Activated CD4-positive, alpha-beta T cell treated with anti-CD3 and anti-CD28 coated beads for 1 hour (primary cell): ENCODE measurements around the gene GALNT2.

Source experiments
- DNase-seq: peaks from one replicate; pipeline ENCODE4 v3.0.0-alpha.2; 2020

Gene GALNT2

GRCh38 chr1:230267338-230268065, 200.5 kb downstream of the GALNT2 start:
- DNase-seq: no peak

DNA sequence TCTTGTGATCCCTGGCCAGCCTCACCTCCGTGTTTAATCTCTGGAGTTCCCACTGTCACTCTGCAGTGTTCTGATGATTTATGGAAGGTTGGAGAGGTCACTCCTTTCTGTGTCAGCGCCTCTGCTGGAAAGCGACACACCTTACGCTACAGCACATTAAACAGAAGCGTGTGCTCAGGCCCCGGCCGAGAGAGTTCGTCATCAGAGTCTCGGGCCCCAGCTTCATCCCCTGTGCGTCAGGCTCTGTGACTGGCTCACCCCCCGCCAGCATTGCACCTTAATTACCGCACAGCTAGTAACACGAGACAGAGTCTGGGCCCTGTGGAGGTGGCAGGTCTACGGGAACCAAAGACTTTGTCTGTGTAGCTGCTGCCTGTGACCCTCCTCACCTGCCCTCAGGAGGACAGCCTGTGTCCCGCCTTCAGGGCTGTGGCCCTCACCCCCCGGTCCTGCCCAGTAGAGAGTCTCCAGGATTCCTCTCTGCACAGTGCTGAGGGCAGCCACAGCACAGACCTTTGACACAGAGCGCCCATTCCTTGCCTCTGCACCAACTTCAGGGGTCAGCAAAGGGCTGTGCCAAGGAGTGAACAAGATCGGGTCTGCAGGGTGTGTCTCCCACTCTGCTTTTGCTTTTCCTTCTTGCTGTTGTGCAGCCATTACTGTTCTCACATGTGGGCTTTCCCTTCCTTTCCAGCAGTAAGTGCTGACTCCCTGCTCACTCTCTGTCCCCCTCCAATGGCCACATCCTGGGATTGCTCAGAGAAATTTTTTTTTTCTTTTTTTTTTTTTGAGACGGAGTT, 201.5 kb downstream of the GALNT2 start:
- no peak for DNase-seq

DNA sequence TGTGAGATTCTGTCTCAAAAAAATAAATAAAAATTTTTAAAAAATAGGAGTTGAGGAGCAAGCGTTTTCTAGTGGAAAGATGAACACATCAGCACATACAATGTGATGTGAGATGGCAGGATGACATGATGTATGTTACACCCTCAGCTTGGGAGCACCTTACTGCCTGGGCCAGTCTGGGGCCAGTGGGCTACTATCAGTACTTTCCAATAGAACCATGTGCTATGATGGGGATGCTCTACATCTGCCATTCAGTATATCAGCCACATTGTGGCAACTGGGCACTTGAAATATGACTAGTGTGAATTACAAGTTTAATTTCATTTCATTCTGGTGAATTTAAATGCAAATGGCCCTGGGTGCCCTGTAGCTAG, 203.1 kb downstream of the GALNT2 start:
- no peak for DNase-seq

- no peak for DNase-seq
Observed at GRCh38 chr1:230270559-230271281, 203.7 kb downstream of the GALNT2 start.

GRCh38 chr1:230271300-230272035, 204.4 kb downstream of the GALNT2 start:
- DNase-seq: no peak

- DNase-seq: no peak
Observed at GRCh38 chr1:230272557-230272956, 205.5 kb downstream of the GALNT2 start.

GRCh38 chr1:230273141-230273710, 206.2 kb downstream of the GALNT2 start:
- DNase-seq: no peak

GRCh38 chr1:230274254-230274653, 207.2 kb downstream of the GALNT2 start:
- DNase-seq: no peak

GRCh38 chr1:230276401-230276800, 209.4 kb downstream of the GALNT2 start:
- no peak for DNase-seq

DNA sequence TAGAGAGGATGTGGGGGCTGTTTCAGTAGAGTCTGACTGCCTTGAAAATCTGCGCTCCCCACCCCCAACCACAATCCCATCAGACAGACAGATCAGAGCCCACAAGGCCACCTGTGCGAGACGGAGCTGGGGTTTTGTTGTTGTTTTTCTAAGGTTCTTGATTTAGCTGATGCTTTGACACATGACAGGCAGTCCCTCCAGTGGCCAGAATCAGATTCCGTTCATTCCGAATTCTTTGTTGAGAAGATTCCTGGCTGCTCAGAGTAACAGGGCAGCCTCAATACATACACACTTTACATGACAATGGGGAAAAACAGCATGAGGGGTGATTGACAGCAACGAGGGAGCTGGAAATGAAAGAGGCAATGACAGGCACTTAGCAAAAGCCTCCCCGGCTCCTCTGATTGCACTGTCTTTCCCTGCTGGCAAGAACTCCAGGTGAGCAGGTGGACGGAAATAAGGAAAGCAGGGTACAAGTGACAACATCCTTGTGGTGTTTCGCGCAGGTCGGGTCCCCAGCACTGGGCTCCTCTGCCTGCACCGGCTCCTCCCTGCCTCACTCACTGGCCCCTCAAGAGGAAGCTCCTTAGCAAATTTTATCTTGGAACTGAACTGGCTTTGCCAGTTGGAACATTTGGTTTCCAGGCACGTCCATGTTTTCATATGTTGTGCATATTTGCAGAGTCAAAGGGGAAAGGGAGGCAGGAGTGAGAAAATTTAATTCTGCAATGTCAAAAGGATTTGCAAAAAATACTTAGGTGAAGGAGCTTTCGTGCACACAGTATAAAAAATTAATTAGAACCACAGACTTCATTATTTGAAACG, 210.4 kb downstream of the GALNT2 start:
- no peak for DNase-seq

GRCh38 chr1:230278376-230278775, 211.3 kb downstream of the GALNT2 start:
- DNase-seq: no peak

DNA sequence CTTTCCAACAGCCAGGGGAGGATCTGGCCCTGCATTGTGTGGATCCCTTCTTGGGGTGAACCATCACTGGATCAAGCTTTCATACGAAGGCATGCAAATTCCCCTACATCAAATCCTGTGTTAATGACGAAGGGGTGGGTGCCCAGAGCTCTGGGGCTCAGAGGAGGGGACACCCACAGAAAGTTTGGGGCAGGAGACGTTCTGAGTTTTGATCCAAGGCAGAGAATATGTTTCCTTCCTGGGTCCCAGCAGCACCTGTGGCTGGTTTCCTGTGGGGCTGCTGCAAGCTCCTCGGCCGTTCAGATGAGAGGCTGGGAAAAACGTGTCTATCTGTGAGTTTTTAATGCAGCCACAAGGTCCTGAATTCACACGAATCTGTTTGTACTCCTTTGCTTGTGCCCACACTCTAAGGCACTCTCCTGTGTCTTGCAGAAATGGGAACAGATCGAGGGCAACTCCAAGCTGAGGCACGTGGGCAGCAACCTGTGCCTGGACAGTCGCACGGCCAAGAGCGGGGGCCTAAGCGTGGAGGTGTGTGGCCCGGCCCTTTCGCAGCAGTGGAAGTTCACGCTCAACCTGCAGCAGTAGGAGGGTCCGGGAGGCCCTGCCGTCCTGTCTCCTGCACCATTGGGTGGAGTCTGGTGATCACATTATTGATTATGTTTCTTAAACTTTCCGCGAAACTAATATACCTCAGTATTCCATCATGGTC, 212.0 kb downstream of the GALNT2 start:
- no peak for DNase-seq

- DNase-seq: no peak
Observed at GRCh38 chr1:230279583-230279945, 212.5 kb downstream of the GALNT2 start.

GRCh38 chr1:230280054-230280795, 213.2 kb downstream of the GALNT2 start:
- no peak for DNase-seq

DNA sequence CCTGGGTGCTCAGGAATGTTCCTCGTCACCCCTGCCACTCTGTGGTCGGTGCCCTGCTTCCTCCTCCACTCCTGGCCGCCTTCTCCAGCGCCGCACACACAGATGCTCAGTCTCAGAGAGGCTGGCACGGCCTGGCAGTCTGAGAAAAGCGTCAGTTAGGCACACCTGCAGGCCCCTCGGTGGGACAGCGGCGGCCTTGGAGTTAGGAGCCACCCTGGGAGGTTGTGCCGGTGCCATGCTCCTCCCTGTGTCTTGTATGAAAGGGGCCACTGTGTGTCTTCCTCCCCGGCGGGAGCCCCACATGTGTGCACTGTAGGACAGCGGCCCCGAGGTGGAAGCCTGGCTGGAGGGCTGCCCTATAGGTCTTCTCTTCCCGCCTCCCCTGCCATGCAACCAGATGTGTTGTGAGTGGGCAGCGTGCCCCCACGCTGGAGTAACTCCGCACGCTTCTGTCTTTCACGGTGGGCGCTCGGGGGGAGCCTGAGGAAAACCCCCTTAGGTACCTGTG, 213.9 kb downstream of the GALNT2 start:
- no peak for DNase-seq

GRCh38 chr1:230281556-230281955, 214.5 kb downstream of the GALNT2 start:
- no peak for DNase-seq

DNA sequence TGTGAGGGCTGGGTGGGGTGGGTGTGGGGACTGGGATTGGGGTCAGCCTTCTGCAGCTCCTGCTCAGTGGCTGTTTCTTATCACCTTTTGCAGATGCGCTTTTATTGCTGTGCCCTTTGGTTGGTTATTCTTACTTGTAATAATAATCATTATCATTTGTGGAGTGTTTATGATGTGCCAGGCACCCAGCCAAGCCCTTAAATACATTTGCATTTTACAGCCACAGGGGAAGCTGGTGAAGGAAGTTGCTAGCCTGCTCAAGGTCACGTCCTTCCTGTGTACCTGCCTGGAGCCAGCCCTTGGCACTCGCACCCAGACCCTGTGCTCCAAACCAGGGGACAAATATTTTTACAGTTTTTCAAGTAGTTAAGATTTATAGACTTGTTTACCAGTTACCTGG, 215.1 kb downstream of the GALNT2 start:
- no peak for DNase-seq

- DNase-seq: no peak
Observed at GRCh38 chr1:230283678-230284077, 216.6 kb downstream of the GALNT2 start.

DNA sequence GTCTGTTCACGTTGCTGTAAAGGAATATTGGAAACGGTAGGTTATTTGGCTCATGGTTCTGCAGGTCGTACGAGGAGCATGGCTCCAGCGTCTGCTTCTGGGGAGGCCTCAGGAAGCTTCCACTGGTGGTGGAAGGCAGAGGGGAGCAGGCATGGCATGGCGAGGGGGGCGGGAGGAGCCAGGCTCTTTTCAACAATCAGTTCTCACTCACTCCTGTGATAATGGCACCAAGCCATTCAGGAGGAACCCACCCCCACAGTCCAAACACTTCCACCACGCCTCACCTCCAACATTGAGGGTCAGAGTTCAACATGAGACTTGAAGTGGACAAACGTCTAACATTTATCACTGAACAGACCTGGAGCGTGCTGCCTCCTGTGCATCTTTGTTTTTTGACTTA, 217.9 kb downstream of the GALNT2 start:
- no peak for DNase-seq

DNA sequence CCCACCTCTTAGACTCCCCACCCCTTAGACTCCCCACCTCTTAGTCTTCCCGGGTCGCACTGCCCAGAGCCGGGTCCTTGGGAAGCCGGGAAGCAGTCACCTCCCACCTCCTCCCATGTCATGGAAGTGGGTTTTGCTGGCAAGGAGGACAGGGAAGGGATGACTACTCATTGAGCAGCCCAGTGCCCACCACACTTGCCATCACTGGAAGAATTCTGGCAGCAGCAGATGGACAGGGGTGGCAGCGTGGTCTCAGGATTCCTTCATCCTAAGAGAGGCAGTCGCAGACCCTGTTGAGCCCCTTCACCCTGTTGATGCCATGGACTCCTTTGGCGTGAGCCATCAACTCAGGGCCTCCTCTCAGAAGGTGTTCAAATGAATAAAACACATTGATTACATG, 218.3 kb downstream of the GALNT2 start:
- no peak for DNase-seq
